Measurements from ENCODE around the gene KRTAP4-6. TPM values are rescaled to one million over a fixed set of nuclear protein-coding genes. Genes with fewer than 3 reads are reported as not detected.
"Not testable (repeated sequence)": the region's sequence is repeated elsewhere in the genome, so short reads cannot be mapped to it uniquely, and the experiment has no call there.

Gene KRTAP4-6
- total and polyA plus RNA-seq, 2 of the 8 experiments (the other 6 are each of a cell fraction or from before 2014, with no cell fraction given) = not detected

- H2BK5ac ChIP-seq (ENCODE audit: low read depth, low read length); H3K9me3 ChIP-seq (ENCODE audit: insufficient read depth in 2 of 2, low read depth in 1 of 2, low read length in 1 of 2); H3K4me3 ChIP-seq (ENCODE audit: extremely low read depth in 1 of 4, insufficient read depth in 2 of 4, low read depth in 3 of 4, low read length in 4 of 4); H3K79me2 ChIP-seq (ENCODE audit: control insufficient read depth in 1 of 2, insufficient read depth in 2 of 2, low read length in 2 of 2); H3K4me1 ChIP-seq (replicated peaks in 1 of 4; ENCODE audit: control insufficient read depth in 3 of 4, insufficient read depth in 4 of 4, low read length in 3 of 4); CTCF ChIA-PET (ENCODE audit: partially characterized antibody); H3K23ac ChIP-seq (ENCODE audit: insufficient read length); H2BK20ac ChIP-seq (ENCODE audit: low read length); H3K27me3 ChIP-seq (replicated peaks in 1 of 4; ENCODE audit: control insufficient read depth in 3 of 4, extremely low read depth in 1 of 4, insufficient read depth in 3 of 4, low read length in 3 of 4); H4K8ac ChIP-seq (ENCODE audit: extremely low read depth, insufficient read depth, low read length); FAIRE-seq; H3K14ac ChIP-seq (ENCODE audit: insufficient read length); H3K36me3 ChIP-seq (ENCODE audit: control insufficient read depth in 2 of 4, insufficient read depth in 4 of 4, low read length in 3 of 4); H4K5ac ChIP-seq (ENCODE audit: insufficient read length, low read depth, low read length); H3K18ac ChIP-seq (ENCODE audit: extremely low read depth, low read length); H3K79me1 ChIP-seq (ENCODE audit: low read depth, low read length); H2BK120ac ChIP-seq (replicated peaks; ENCODE audit: low read depth, low read length); H4K91ac ChIP-seq (replicated peaks; ENCODE audit: insufficient read length, low read length); H3K4me2 ChIP-seq (ENCODE audit: insufficient read depth in 1 of 2, low read depth in 2 of 2, low read length in 2 of 2); H2AFZ ChIP-seq (ENCODE audit: low read length); H2BK15ac ChIP-seq (ENCODE audit: low read length); H3K9ac ChIP-seq (replicated peaks in 1 of 4; ENCODE audit: extremely low read depth in 1 of 4, low read depth in 3 of 4, low read length in 3 of 4); H3K4ac ChIP-seq (replicated peaks; ENCODE audit: insufficient read length, low read depth, low read length); H2AK5ac ChIP-seq (ENCODE audit: low read depth, low read length); H3K56ac ChIP-seq (replicated peaks; ENCODE audit: insufficient read length, low read depth, low read length); H3K23me2 ChIP-seq (ENCODE audit: low read depth, low read length); POLR2A ChIA-PET (ENCODE audit: partially characterized antibody); DNase-seq (ENCODE audit: low read depth in 1 of 2, low spot score in 2 of 2); H2BK12ac ChIP-seq (ENCODE audit: low read depth, low read length); H4K20me1 ChIP-seq (replicated peaks in 1 of 2; ENCODE audit: control insufficient read depth in 1 of 2, insufficient read depth in 2 of 2, low read length in 2 of 2); H3K27ac ChIP-seq (ENCODE audit: low read depth, low read length): not testable (repeated sequence)
- 90% methylated on average over 7 of the region's 7 CpGs; no CpG with 5 or more reads in 1 of the 2 experiments for WGBS, 2 experiments (ENCODE audit: extremely low coverage in 1 of 2, insufficient coverage in 1 of 2, insufficient read length in 1 of 2, insufficient replicate concordance in 2 of 2, low coverage in 1 of 2, low lambda C conversion rate in 2 of 2, missing lambda C conversion rate in 1 of 2)
Measured at GRCh38 chr17:41099682-41100480, 40.5 kb downstream of the KRTAP4-6 start.

Data from H1 (cell line).